ENCODE measurements around the gene DCTN4.

DNA sequence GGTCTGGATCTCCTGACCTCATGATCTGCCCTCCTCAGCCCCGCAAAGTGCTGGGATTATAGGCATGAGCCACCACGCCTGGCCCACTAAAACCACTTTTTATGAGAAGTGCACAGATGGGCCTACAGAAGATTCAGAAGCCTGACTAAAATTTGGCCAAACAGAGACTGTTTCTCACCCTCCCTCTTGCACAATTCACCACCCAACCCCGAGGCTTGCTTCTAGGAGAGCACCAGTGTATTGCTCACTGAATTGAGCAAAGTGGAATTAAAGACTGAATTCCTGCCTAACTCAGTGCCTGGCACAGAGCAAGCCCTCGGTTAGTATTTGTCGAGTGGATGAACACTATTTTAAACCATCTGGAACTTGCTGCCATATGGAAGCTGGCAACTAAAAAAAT, 3.4 kb upstream of the DCTN4 start:
- TF ChIP-seq, protein P1, sequence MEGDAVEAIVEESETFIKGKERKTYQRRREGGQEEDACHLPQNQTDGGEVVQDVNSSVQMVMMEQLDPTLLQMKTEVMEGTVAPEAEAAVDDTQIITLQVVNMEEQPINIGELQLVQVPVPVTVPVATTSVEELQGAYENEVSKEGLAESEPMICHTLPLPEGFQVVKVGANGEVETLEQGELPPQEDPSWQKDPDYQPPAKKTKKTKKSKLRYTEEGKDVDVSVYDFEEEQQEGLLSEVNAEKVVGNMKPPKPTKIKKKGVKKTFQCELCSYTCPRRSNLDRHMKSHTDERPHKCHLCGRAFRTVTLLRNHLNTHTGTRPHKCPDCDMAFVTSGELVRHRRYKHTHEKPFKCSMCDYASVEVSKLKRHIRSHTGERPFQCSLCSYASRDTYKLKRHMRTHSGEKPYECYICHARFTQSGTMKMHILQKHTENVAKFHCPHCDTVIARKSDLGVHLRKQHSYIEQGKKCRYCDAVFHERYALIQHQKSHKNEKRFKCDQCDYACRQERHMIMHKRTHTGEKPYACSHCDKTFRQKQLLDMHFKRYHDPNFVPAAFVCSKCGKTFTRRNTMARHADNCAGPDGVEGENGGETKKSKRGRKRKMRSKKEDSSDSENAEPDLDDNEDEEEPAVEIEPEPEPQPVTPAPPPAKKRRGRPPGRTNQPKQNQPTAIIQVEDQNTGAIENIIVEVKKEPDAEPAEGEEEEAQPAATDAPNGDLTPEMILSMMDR (IDR thresholded peaks at IDR 0.05; ENCODE audit: low read depth, low read length): no peak
- TF ChIP-seq POLR2A (IDR thresholded peaks at IDR 0.05; ENCODE audit: extremely low read depth, insufficient read length) (no peak), MYC (IDR thresholded peaks at IDR 0.05; ENCODE audit: low read depth, low read length) (no peak)
- TF ChIP-seq, protein P2, sequence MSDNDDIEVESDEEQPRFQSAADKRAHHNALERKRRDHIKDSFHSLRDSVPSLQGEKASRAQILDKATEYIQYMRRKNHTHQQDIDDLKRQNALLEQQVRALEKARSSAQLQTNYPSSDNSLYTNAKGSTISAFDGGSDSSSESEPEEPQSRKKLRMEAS (IDR thresholded peaks at IDR 0.05; ENCODE audit: low read depth, low read length): 0 out of 2 replicates have a peak, but pooled peaks have one; percentile 35
